Esophagus muscularis mucosa (tissue), 4 donors: Measurements from ENCODE around the gene C5orf34. TPM values are rescaled to one million over a fixed set of nuclear protein-coding genes. Genes with fewer than 3 reads are reported as not detected.

ENCODE experiments used
- DNase-seq: peaks from one replicate; pipeline ENCODE4 v3.0.0-alpha.2; 2017; ENCODE audit errors: extremely low spot score
- H3K27ac ChIP-seq, 4 donors: fragments of 200-600 bp; sonication (generic); replicated peaks in 1 of 4; 1 replicate in 3 of 4; 2 replicates in 1 of 4; pipeline ENCODE4 v1.5.1; 2016 to 2019; ENCODE audit warnings: mild to moderate bottlenecking in 1 of 4
- H3K27me3 ChIP-seq, 4 donors: fragments of 200-600 bp; sonication (generic); one replicate each; pipeline versions ENCODE4 v1.5.1 to v1.6.0; 2016 to 2019
- H3K36me3 ChIP-seq, 4 donors: fragments of 200-600 bp; sonication (generic); one replicate each; pipeline ENCODE4 v1.5.1; 2016 to 2019
- H3K4me1 ChIP-seq, 4 donors: fragments of 200-600 bp; sonication (generic); one replicate each; pipeline ENCODE4 v1.5.1; 2016 to 2019
- H3K4me3 ChIP-seq, 4 donors: fragments of 200-600 bp; sonication (generic); 1 replicate in 2 of 4; 2 replicates in 2 of 4; pipeline ENCODE4 v1.5.1; 2016 to 2019; ENCODE audit warnings: mild to moderate bottlenecking in 4 of 4, moderate library complexity in 1 of 4
- H3K9me3 ChIP-seq, 4 donors: fragments of 200-600 bp; sonication (generic); 1 replicate in 3 of 4; 2 replicates in 1 of 4; pipeline ENCODE4 v1.5.1; 2016 to 2019
- CTCF ChIP-seq, 3 experiments: fragments of 200-600 bp in 2 of 3; fragments of 450-650 bp in 1 of 3; sonication (generic) in 2 of 3; IDR thresholded peaks; one replicate each; pipeline ENCODE4 v1.5.1; 2017 to 2019; ENCODE audit warnings: antibody characterized with exemption in 3 of 3, mild to moderate bottlenecking in 2 of 3, moderate library complexity in 1 of 3
- EP300 ChIP-seq: sonication (generic); formaldehyde crosslinking; IDR thresholded peaks from one replicate; pipeline ENCODE4 v1.6.1; 2017; ENCODE audit warnings: antibody characterized with exemption
- POLR2A ChIP-seq: fragments of 450-650 bp; IDR thresholded peaks from one replicate; pipeline ENCODE4 v1.6.1; 2017; ENCODE audit warnings: antibody characterized with exemption, moderate library complexity, mild to moderate bottlenecking, low read depth
- POLR2AphosphoS5 ChIP-seq, 2 donors: sonication (generic); formaldehyde crosslinking; IDR thresholded peaks; one replicate each; pipeline ENCODE4 v1.6.1; 2017; ENCODE audit warnings: antibody characterized with exemption in 2 of 2
- WGBS: methylation state at CpG from one replicate; pipeline ENCODE4 v1.1.5; 2018; 5-methylcytosine and 5-hydroxymethylcytosine counted together
- intact Hi-C: fragments of 100-400 bp; cut with DNase I; formaldehyde crosslinking; loops from one replicate; pipeline ENCODE4 v1.15.1; 2023
- total RNA-seq, 4 donors: library from RNA; depleted of rRNA; stranded (reverse); fragments of >200 nt; gene quantifications; one replicate each; pipeline versions ENCODE4 v1.1.0 to v1.2.1, GENCODE V29; 2016

The C5orf34 gene
- total RNA-seq, 4 donors from 2014 or later: 0.42 to 1.6 (median 1.4) TPM

GRCh38 chr5:43484106-43484849 is 30.7 kb downstream of the C5orf34 start:
- Histone ChIP-seq H3K36me3 (no peaks in the 10 kb centered on the region), H3K4me3 (peak overlapping the region; percentile 76 to 89 (median 84)), H3K27ac (peak overlapping the region; percentile 91 to 97 (median 95)), H3K27me3 (no peaks in the 10 kb centered on the region), H3K9me3 (no peaks in the 10 kb centered on the region), H3K4me1 (peaks cover 14 to 31% (median 22%) of the 10 kb centered on the region in 4 donors)
- WGBS: 5% methylated on average over 28 of the region's 32 CpGs
- TF ChIP-seq POLR2A: no peak
- peak; percentile 68 to 79 (median 72) for TF ChIP-seq CTCF (IDR thresholded peaks at IDR 0.05)
- TF ChIP-seq EP300: no peak
- TF ChIP-seq POLR2AphosphoS5 (IDR thresholded peaks at IDR 0.05): peak in 1 of 2 donors; percentile 4
- DNase-seq: peak; percentile 96
- intact Hi-C loops: loop anchor here (5.0 to 10.0 kb wide), 3 partner anchors 87 to 359 kb away; partner anchors contain the start of genes HMGCS1 and ZNF131

- H3K9me3 ChIP-seq: no peaks in the 10 kb centered on the region
- intact Hi-C loops: loop anchor here (5.0 to 10.0 kb wide), 3 partner anchors 86 to 359 kb away; partner anchors contain the start of genes HMGCS1 and ZNF131
- H3K27ac ChIP-seq: peak within 1 kb of the TSS; percentile 91 to 97 (median 95)
- under 1% methylated on average over 24 of the region's 62 CpGs for WGBS
- DNase-seq: peak; percentile 96
- peaks cover 14 to 31% (median 22%) of the 10 kb centered on the region in 4 donors for H3K4me1 ChIP-seq
- H3K36me3 ChIP-seq: no peaks in the 10 kb centered on the region
- H3K27me3 ChIP-seq: no peaks in the 10 kb centered on the region
- peak within 1 kb of the TSS; percentile 76 to 89 (median 84) for H3K4me3 ChIP-seq
- TF ChIP-seq EP300: no peak
- no peak for TF ChIP-seq POLR2A
- peak; percentile 83 to 91 for TF ChIP-seq POLR2AphosphoS5 (IDR thresholded peaks at IDR 0.05)
- no peak for TF ChIP-seq CTCF (IDR thresholded peaks at IDR 0.05)
These were observed 31.4 kb downstream of the C5orf34 start, which contains the start of gene TMEM267 for GRCh38 chr5:43483298-43484105. Gene TMEM267 (minus strand): TSS chr5:43483865. CDS start chr5:43453969, 29,896 bp downstream.

GRCh38 chr5:43482490-43483297 is 32.3 kb downstream of the C5orf34 start:
- no peak for DNase-seq
- Histone ChIP-seq H3K4me3 (peak overlapping the region; percentile 76 to 89 (median 84)), H3K27ac (peak overlapping the region; percentile 91 to 97 (median 95)), H3K9me3 (no peaks in the 10 kb centered on the region), H3K4me1 (peaks cover 14 to 31% (median 22%) of the 10 kb centered on the region in 4 donors), H3K36me3 (no peaks in the 10 kb centered on the region), H3K27me3 (no peaks in the 10 kb centered on the region)
- 36% methylated on average over 6 of the region's 6 CpGs for WGBS
- TF ChIP-seq POLR2AphosphoS5 (IDR thresholded peaks at IDR 0.05) (no peak), CTCF (IDR thresholded peaks at IDR 0.05) (no peak)
- intact Hi-C loops: loop anchor here (5.0 to 10.0 kb wide), 3 partner anchors 85 to 358 kb away; partner anchors contain the start of genes HMGCS1 and ZNF131

- 94% methylated on average over 6 of the region's 6 CpGs for WGBS
- H3K36me3 ChIP-seq: peaks cover 0 to 17% (median 9%) of the 10 kb centered on the region in 4 donors
- H3K9me3 ChIP-seq: peaks cover 0 to 15% (median 10%) of the 10 kb centered on the region in 4 donors
- H3K27ac ChIP-seq: no peak overlapping the region
- intact Hi-C loops: no loop called here
- no peaks in the 10 kb centered on the region for H3K27me3 ChIP-seq
- H3K4me1 ChIP-seq: no peaks in the 10 kb centered on the region
- H3K4me3 ChIP-seq: no peak overlapping the region
- DNase-seq: no peak
- no peak for TF ChIP-seq POLR2A
- TF ChIP-seq CTCF (IDR thresholded peaks at IDR 0.05): no peak
- TF ChIP-seq POLR2AphosphoS5 (IDR thresholded peaks at IDR 0.05): no peak
- no peak for TF ChIP-seq EP300
These were observed 45.1 kb downstream of the C5orf34 start for GRCh38 chr5:43469671-43470391.
